NCI-H187 (cell line): ENCODE data around the gene UGT1A10.

Source experiments
- DNase-seq, 2 experiments: peaks; one replicate each; lab custom pipeline; 2025; lab: John Stamatoyannopoulos, UW

The UGT1A10 gene

GRCh38 chr2:233803994-233804393 is 167.7 kb downstream of the UGT1A10 start:
- no peak for DNase-seq

- DNase-seq = no peak
Observed at GRCh38 chr2:233807215-233807865, 171.1 kb downstream of the UGT1A10 start.

GRCh38 chr2:233807966-233808935 is 172.0 kb downstream of the UGT1A10 start:
- no peak for DNase-seq

- DNase-seq = no peak
Observed at GRCh38 chr2:233810385-233810784, 174.1 kb downstream of the UGT1A10 start.

- DNase-seq = no peak
Observed at GRCh38 chr2:233811087-233811486, 174.8 kb downstream of the UGT1A10 start.

- DNase-seq = no peak
Observed at GRCh38 chr2:233811732-233812131, 175.5 kb downstream of the UGT1A10 start.

- no peak for DNase-seq
Observed at GRCh38 chr2:233813236-233814055, 177.2 kb downstream of the UGT1A10 start.

- DNase-seq = no peak
Observed at GRCh38 chr2:233814056-233814835, 178.0 kb downstream of the UGT1A10 start.

GRCh38 chr2:233815861-233816260 is 179.6 kb downstream of the UGT1A10 start:
- no peak for DNase-seq

GRCh38 chr2:233816334-233816733 is 180.1 kb downstream of the UGT1A10 start:
- no peak for DNase-seq

GRCh38 chr2:233816771-233817170 is 180.5 kb downstream of the UGT1A10 start:
- DNase-seq = no peak

GRCh38 chr2:233817361-233817911 is 181.2 kb downstream of the UGT1A10 start:
- no peak for DNase-seq

GRCh38 chr2:233817995-233818638 is 181.9 kb downstream of the UGT1A10 start:
- no peak for DNase-seq

- DNase-seq = no peak
Observed at GRCh38 chr2:233818639-233819621, 182.7 kb downstream of the UGT1A10 start.

GRCh38 chr2:233819884-233820773 is 183.9 kb downstream of the UGT1A10 start:
- DNase-seq = no peak

- DNase-seq = no peak
Observed at GRCh38 chr2:233820774-233821105, 184.5 kb downstream of the UGT1A10 start.

- DNase-seq = no peak
Observed at GRCh38 chr2:233821196-233821595, 184.9 kb downstream of the UGT1A10 start.

- DNase-seq = no peak
Observed at GRCh38 chr2:233821709-233822100, 185.5 kb downstream of the UGT1A10 start.
